Progenitor cell of endocrine pancreas (in vitro differentiated cells): ENCODE data around the gene VIPR2. TPM values are rescaled to one million over a fixed set of nuclear protein-coding genes. Genes with fewer than 3 reads are reported as not detected.

Experiments
- DNase-seq: peaks from one replicate; pipeline ENCODE4 v3.0.0; 2021; ENCODE audit warnings: low spot score; ENCODE audit not compliant: unreplicated experiment
- H3K27ac Mint-ChIP-seq: 2 replicates; pipeline ENCODE4 v1.8.0; 2021; ENCODE audit warnings: mild to moderate bottlenecking, moderate library complexity, mixed read lengths
- H3K27me3 Mint-ChIP-seq: 2 replicates; pipeline ENCODE4 v1.8.0; 2021; ENCODE audit warnings: mixed read lengths
- H3K36me3 Mint-ChIP-seq: 2 replicates; pipeline ENCODE4 v1.8.0; 2022; ENCODE audit warnings: mixed read lengths; ENCODE audit not compliant: insufficient read depth
- H3K4me1 Mint-ChIP-seq: 2 replicates; pipeline ENCODE4 v1.8.0; 2021; ENCODE audit warnings: low read depth, mixed read lengths
- H3K4me3 Mint-ChIP-seq: 2 replicates; pipeline ENCODE4 v1.8.0; 2021; ENCODE audit warnings: low read depth, mild to moderate bottlenecking, moderate library complexity, mixed read lengths
- H3K9me3 Mint-ChIP-seq: 2 replicates; pipeline ENCODE4 v1.8.0; 2021; ENCODE audit warnings: low read depth, mixed read lengths
- total RNA-seq: library from RNA; stranded (reverse); gene quantifications from 2 replicates; pipeline ENCODE4 v1.2.1, GENCODE V29; 2021
- TF ChIP-seq, protein P1 (sequence below): fragments of 200-600 bp; sonication (generic); IDR thresholded peaks from one replicate; pipeline ENCODE4 v1.5.0; 2021; ENCODE audit warnings: antibody characterized with exemption, mild to moderate bottlenecking; ENCODE audit not compliant: unreplicated experiment

The VIPR2 gene
- total RNA-seq, 1 donor from 2014 or later: 0.36 TPM

DNA sequence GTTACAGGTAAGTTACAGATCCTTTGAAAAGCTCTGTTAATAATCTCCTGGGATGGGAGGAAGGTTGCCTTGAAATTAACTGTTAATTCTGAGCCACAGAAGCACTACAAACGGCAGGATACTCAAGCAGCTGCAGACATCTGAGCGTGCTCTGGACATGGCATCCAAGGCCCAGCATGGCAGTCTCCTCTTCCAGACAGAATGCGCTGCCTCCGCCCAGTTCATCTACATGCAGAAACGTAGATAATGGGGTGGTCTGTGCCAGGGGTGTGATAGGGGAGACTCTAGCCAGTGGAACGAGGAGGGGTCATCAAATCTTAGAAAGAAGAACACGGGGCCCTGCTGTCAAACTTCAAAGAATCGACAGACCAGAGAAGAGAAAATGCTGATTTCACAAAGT is 13.8 kb downstream of the VIPR2 start:
- Mint-ChIP-seq H3K27ac (no peak overlapping the region), H3K27me3 (peaks cover 43% of the 10 kb centered on the region), H3K9me3 (no peaks in the 10 kb centered on the region), H3K4me1 (peaks cover 8% of the 10 kb centered on the region), H3K36me3 (no peaks in the 10 kb centered on the region), H3K4me3 (no peak overlapping the region)
- DNase-seq: no peak
- TF ChIP-seq, protein P1, sequence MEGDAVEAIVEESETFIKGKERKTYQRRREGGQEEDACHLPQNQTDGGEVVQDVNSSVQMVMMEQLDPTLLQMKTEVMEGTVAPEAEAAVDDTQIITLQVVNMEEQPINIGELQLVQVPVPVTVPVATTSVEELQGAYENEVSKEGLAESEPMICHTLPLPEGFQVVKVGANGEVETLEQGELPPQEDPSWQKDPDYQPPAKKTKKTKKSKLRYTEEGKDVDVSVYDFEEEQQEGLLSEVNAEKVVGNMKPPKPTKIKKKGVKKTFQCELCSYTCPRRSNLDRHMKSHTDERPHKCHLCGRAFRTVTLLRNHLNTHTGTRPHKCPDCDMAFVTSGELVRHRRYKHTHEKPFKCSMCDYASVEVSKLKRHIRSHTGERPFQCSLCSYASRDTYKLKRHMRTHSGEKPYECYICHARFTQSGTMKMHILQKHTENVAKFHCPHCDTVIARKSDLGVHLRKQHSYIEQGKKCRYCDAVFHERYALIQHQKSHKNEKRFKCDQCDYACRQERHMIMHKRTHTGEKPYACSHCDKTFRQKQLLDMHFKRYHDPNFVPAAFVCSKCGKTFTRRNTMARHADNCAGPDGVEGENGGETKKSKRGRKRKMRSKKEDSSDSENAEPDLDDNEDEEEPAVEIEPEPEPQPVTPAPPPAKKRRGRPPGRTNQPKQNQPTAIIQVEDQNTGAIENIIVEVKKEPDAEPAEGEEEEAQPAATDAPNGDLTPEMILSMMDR: no peak

DNA sequence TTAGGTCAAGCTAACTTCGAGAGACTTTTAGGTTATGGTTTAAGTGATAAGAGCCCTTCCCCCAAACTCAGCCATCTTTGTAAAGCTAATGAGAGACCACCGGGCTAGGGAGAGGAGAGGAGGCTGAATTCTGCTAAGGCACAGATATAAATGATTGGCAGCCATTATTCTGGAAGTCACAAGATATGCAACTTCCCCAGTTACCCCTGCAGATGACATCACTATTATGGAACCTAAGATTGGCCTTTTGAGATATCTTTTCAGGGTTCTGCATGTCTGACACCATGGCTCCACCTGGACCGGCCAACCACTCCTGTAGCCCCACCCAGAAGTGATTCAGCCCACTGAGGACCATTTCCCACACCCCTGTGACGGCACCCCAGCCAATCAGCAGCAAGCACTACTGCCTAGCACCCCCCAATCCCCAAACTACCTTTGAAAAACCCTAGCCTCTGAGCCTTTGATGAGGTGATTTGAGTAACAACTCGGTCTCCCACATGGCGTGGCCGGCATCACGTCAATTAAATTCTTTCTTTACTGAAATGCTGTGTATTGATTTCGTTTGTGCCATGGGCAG is 14.4 kb downstream of the VIPR2 start:
- Mint-ChIP-seq H3K27me3 (peaks cover 45% of the 10 kb centered on the region), H3K27ac (no peak overlapping the region), H3K36me3 (no peaks in the 10 kb centered on the region)

DNA sequence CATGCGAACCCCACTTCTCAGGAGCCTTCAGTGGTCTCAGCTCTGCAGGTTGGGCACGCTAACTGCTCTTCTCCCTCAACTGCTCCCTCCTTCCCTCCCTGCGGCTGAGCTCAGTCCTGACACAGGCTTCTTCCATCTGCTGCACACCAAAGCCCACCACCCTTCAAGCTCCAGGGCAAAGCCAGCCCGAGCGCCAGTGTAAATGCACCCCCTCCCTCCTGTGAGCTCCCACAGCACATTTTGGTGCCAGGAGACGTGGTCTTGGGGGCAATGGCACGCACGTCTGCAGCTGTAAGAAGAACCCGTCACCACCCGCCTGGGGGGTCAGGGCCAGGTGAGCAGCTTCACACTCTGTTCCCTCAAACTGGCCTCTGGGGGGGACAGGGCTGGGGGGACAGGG is 15.9 kb downstream of the VIPR2 start:
- Mint-ChIP-seq H3K27ac (no peak overlapping the region), H3K4me1 (peaks cover 8% of the 10 kb centered on the region), H3K9me3 (no peaks in the 10 kb centered on the region)

More for the DNA sequence above, 14.4 kb downstream of the VIPR2 start:
- Mint-ChIP-seq H3K4me3 (no peak overlapping the region), H3K9me3 (no peaks in the 10 kb centered on the region), H3K4me1 (peaks cover 8% of the 10 kb centered on the region)
- TF ChIP-seq, protein P1: no peak
- no peak for DNase-seq

DNA sequence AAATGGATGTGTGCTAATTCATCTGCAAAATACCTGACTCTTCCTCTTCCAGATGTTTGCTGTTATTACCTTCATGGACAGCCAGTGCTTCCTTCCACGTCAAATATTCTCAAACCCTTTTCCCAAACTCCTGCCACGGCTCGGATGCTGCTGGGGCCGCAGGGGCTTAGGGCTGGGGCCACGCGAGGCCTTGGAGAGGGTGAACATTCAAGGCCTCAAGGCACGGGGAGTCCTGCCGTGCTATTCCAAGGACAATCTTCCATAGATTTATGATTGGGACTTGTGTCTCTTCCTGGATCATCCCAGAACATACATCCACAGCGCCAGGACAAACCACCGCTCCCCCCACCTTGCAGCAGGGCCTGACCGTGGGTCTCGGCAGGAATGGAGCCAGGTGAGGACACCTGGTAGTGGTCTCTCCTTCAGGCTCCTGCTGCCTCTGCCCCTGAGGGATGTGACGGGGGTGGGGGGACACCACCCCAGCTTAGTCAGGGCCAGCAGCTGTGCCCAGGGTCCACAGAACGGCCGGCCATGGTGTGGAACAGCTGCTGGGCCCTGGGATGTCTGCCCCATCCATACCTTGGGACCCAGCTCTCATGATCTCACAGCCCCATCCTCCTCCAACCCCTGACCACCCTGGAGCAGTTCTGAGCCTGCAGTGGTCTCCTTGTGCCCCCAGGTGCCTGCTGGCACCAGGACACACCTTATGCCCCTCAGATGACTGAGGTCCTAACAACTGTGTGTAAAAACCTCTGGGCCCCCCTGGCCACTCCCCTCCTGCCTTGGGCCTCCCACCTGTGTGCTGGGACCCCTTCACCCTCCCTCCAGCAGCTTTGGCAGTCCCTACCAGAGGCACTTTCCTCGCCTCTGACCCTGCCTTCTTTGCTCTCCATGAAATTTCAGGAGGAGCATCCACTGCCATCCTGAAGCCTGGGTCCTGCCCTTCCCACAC is 16.7 kb downstream of the VIPR2 start:
- peaks cover 56% of the 10 kb centered on the region for H3K27me3 Mint-ChIP-seq
- TF ChIP-seq, protein P1: no peak
- DNase-seq: no peak
- H3K36me3 Mint-ChIP-seq: no peaks in the 10 kb centered on the region
- H3K4me3 Mint-ChIP-seq: no peak overlapping the region
- no peaks in the 10 kb centered on the region for H3K9me3 Mint-ChIP-seq
- peak overlapping the region; percentile 87 for H3K27ac Mint-ChIP-seq
- peaks cover 8% of the 10 kb centered on the region for H3K4me1 Mint-ChIP-seq

More for the DNA sequence above, 15.9 kb downstream of the VIPR2 start:
- no peaks in the 10 kb centered on the region for H3K36me3 Mint-ChIP-seq
- no peak for DNase-seq
- H3K27me3 Mint-ChIP-seq: peaks cover 53% of the 10 kb centered on the region
- no peak overlapping the region for H3K4me3 Mint-ChIP-seq
- TF ChIP-seq, protein P1: no peak

DNA sequence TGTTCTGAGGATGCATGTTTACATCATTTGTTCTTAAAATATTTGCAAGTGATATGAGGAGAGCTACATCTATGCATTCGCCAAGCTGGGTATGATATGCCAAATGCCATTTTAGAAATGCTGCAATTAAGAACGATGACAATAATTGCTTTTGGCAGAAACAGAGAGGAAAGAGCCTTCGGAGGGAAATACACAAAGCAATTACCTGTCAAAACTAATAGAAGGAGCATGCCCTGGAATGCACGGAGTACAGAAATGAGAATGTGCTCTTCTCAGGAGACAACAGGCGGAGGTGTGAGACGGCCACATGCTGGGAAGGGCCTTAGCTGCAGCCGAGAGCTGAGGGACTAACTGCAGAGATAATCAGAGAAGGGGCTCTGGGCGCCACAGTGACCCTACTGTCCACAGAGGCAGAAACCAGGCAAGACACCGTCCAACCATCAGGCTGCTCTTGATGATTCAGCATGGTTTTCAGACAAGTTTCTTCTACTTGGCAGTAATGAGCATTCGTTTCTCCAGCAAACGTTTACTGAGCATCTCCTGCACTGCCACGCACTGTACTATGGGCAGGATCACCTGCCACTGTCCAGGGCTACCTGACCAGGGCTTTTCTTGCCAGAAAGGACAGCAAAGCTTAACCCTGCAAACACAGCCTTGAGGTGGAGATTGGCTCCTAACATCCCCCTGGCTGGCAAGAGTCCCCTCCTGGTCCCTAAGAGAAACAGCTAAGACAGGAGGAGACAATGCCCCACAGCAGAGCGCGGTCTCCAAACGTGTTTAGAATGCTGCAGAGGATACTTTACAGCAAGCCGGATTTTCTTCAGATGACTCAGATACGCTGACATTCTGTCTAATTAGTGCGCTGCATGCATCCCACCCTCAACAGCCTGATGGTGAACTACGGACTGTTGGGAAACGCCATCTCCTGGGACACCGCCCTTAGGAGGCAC is 18.1 kb downstream of the VIPR2 start:
- Mint-ChIP-seq H3K4me3 (no peak overlapping the region), H3K9me3 (no peaks in the 10 kb centered on the region), H3K36me3 (no peaks in the 10 kb centered on the region), H3K27me3 (peaks cover 53% of the 10 kb centered on the region), H3K4me1 (peaks cover 8% of the 10 kb centered on the region), H3K27ac (no peak overlapping the region)
- DNase-seq: no peak
- TF ChIP-seq, protein P1: no peak
